ENCODE results near the gene ZBTB38. TPM values are rescaled to one million over a fixed set of nuclear protein-coding genes. Genes with fewer than 3 reads are reported as not detected.

Gene ZBTB38
- total RNA-seq, 1 donor from 2014 or later = 25.8 TPM

DNA sequence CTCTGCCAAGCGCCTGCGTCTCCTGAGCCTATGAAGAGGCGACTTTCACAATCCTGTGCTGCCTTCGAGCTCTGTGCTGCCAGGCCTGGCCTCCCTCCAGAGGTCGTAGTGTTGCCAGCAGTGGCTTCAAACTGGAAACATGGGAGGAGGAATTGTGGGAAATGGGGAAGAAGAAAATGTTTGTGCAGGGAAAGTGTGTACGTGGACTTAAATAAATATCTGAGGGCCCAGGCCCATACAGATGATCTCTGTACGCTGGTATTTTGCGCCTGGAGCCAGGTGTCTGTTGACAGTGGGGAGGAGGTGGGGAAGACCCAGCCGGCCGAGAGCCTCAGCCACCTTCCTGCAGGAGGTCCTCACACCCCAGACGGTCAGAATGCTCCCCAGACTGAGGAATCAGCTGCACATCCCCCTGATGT is 44.6 kb downstream of the ZBTB38 start:
- peaks cover 48% of the 10 kb centered on the region for H3K4me1 Mint-ChIP-seq (ENCODE audit: low read depth)
- TF ChIP-seq, protein P1, sequence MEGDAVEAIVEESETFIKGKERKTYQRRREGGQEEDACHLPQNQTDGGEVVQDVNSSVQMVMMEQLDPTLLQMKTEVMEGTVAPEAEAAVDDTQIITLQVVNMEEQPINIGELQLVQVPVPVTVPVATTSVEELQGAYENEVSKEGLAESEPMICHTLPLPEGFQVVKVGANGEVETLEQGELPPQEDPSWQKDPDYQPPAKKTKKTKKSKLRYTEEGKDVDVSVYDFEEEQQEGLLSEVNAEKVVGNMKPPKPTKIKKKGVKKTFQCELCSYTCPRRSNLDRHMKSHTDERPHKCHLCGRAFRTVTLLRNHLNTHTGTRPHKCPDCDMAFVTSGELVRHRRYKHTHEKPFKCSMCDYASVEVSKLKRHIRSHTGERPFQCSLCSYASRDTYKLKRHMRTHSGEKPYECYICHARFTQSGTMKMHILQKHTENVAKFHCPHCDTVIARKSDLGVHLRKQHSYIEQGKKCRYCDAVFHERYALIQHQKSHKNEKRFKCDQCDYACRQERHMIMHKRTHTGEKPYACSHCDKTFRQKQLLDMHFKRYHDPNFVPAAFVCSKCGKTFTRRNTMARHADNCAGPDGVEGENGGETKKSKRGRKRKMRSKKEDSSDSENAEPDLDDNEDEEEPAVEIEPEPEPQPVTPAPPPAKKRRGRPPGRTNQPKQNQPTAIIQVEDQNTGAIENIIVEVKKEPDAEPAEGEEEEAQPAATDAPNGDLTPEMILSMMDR (IDR thresholded peaks at IDR 0.05; ENCODE audit: unreplicated experiment) = no peak
- H3K9me3 Mint-ChIP-seq (ENCODE audit: low read depth) = no peaks in the 10 kb centered on the region
- H3K4me3 Mint-ChIP-seq (ENCODE audit: low read depth) = no peak overlapping the region
- no peaks in the 10 kb centered on the region for H3K27me3 Mint-ChIP-seq
- no peak for DNase-seq (ENCODE audit: low spot score, unreplicated experiment)
- H3K27ac Mint-ChIP-seq = peak overlapping the region; percentile 86
- H3K36me3 Mint-ChIP-seq (ENCODE audit: insufficient read depth) = peaks cover 5% of the 10 kb centered on the region

- Mint-ChIP-seq H3K4me1 (ENCODE audit: low read depth) (peaks cover 48% of the 10 kb centered on the region), H3K27me3 (no peaks in the 10 kb centered on the region)
- DNase-seq (ENCODE audit: low spot score, unreplicated experiment) = no peak
Measured at GRCh38 chr3:141413391-141413790, 45.1 kb downstream of the ZBTB38 start.

GRCh38 chr3:141413801-141414689 is 45.7 kb downstream of the ZBTB38 start:
- H3K4me3 Mint-ChIP-seq (ENCODE audit: low read depth) = no peak overlapping the region
- TF ChIP-seq, protein P1 (IDR thresholded peaks at IDR 0.05; ENCODE audit: unreplicated experiment) = no peak
- DNase-seq (ENCODE audit: low spot score, unreplicated experiment) = no peak
- H3K27ac Mint-ChIP-seq = peak overlapping the region; percentile 6
- H3K9me3 Mint-ChIP-seq (ENCODE audit: low read depth) = no peaks in the 10 kb centered on the region
- H3K27me3 Mint-ChIP-seq = no peaks in the 10 kb centered on the region
- peaks cover 7% of the 10 kb centered on the region for H3K36me3 Mint-ChIP-seq (ENCODE audit: insufficient read depth)
- H3K4me1 Mint-ChIP-seq (ENCODE audit: low read depth) = peaks cover 50% of the 10 kb centered on the region

More at GRCh38 chr3:141413391-141413790, 45.1 kb downstream of the ZBTB38 start:
- H3K36me3 Mint-ChIP-seq (ENCODE audit: insufficient read depth) = peaks cover 7% of the 10 kb centered on the region
- H3K27ac Mint-ChIP-seq = no peak overlapping the region
- TF ChIP-seq, protein P1 (IDR thresholded peaks at IDR 0.05; ENCODE audit: unreplicated experiment) = no peak
- H3K4me3 Mint-ChIP-seq (ENCODE audit: low read depth) = no peak overlapping the region
- no peaks in the 10 kb centered on the region for H3K9me3 Mint-ChIP-seq (ENCODE audit: low read depth)

DNA sequence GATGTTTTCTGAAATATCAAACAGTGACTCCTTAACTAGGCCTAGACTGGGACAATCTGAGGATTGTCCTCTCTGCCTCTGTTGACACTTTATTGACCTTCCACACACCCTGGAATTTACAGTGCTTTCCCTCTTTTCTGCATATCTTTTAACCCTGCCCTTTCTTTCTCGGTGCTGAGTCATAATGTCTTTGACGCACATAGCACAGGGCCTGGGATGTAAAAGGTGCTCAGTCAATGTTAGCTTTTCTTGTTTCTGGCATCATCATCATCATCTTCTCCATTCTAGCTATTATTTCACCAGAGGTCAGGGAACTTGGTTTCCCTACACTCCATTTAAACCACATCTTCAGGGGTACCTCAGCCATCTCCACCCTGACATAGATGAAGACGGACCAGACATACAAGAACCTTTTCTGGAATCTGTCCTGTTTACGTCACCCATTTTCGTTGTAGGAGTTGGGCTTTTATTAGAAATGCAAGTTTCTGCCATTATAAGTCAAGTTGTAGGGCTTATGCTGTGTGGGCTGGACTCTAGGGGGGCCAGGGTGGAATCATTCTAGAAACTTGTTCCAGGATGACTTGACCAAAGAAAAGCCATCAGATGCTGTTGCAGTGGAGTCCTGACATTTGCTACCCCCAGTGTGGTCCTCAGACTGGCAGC is 46.6 kb downstream of the ZBTB38 start:
- TF ChIP-seq, protein P1 (IDR thresholded peaks at IDR 0.05; ENCODE audit: unreplicated experiment) = no peak
- Mint-ChIP-seq H3K4me1 (ENCODE audit: low read depth) (peaks cover 44% of the 10 kb centered on the region), H3K4me3 (ENCODE audit: low read depth) (no peak overlapping the region), H3K9me3 (ENCODE audit: low read depth) (no peaks in the 10 kb centered on the region), H3K27ac (no peak overlapping the region), H3K27me3 (no peaks in the 10 kb centered on the region), H3K36me3 (ENCODE audit: insufficient read depth) (peaks cover 7% of the 10 kb centered on the region)
- DNase-seq (ENCODE audit: low spot score, unreplicated experiment) = no peak

GRCh38 chr3:141415953-141416352 is 47.6 kb downstream of the ZBTB38 start:
- Mint-ChIP-seq H3K36me3 (ENCODE audit: insufficient read depth) (peaks cover 7% of the 10 kb centered on the region), H3K4me3 (ENCODE audit: low read depth) (no peak overlapping the region), H3K4me1 (ENCODE audit: low read depth) (peaks cover 39% of the 10 kb centered on the region), H3K9me3 (ENCODE audit: low read depth) (no peaks in the 10 kb centered on the region), H3K27me3 (no peaks in the 10 kb centered on the region), H3K27ac (no peak overlapping the region)
- TF ChIP-seq, protein P1 (IDR thresholded peaks at IDR 0.05; ENCODE audit: unreplicated experiment) = no peak
- no peak for DNase-seq (ENCODE audit: low spot score, unreplicated experiment)

Measured in progenitor cell of endocrine pancreas (in vitro differentiated cells).